K562 (cell line): Measurements from ENCODE around the gene BTBD18. TPM values are rescaled to one million over a fixed set of nuclear protein-coding genes. Genes with fewer than 3 reads are reported as not detected.

Experiments used
- ATAC-seq: fragments of 200-7000 bp; cut with Tn5 transposase; 3 replicates; pipeline ENCODE4 v1.9.1; 2020; ENCODE audit warnings: moderate library complexity
- BruUV-seq: library from RNA; stranded (reverse); fragments of 400-500 nt; replicated peaks from 2 replicates; lab custom pipeline; 2021; lab: Mats Ljungman, UMichigan
- CTCF ChIA-PET: fragments of 300-600 bp; formaldehyde crosslinking; extraction: SDS; loops from one replicate; lab custom pipeline; 2021; ENCODE audit warnings: low intra/inter-chr PET ratio; lab: Yijun Ruan, JAX
- POLR2A ChIA-PET: fragments of 300-600, 350-650 bp; sonication (Branson Sonifier 250); formaldehyde crosslinking; extraction: SDS; loops from one replicate; lab custom pipeline; 2021; ENCODE audit warnings: antibody characterized with exemption, inconsistent platforms; lab: Yijun Ruan, JAX
- DNase-seq, 4 experiments: peaks; one replicate each; pipeline versions ENCODE4 v3.0.0 to v3.0.0-alpha.2; 2011 to 2018; ENCODE audit warnings: low spot score in 3 of 4, mixed read lengths in 3 of 4; ENCODE audit errors: extremely low read depth in 1 of 4
- FAIRE-seq: peaks from 2 replicates; lab custom pipeline; 2011; peaks lifted over from hg19 to GRCh38; lab: Jason Lieb, UNC
- H2AFZ ChIP-seq: 2 replicates; pipeline ENCODE4 v1.6.0; 2011; ENCODE audit warnings: low read depth, low read length, control low read depth, inconsistent platforms
- H3K27ac ChIP-seq: fragments of 200-600 bp; 3 replicates; pipeline ENCODE4 v1.8.0; 2011; ENCODE audit warnings: low read depth, mild to moderate bottlenecking, control low read depth, inconsistent platforms, low read length, moderate library complexity, mixed read lengths; ENCODE audit errors: extremely low read depth
- H3K27me3 ChIP-seq, 2 experiments: fragments of 300-600 bp in 1 of 2; 2 replicates in 1 of 2; 3 replicates in 1 of 2; pipeline versions ENCODE4 v1.6.0 to v1.8.0; 2011; ENCODE audit warnings: inconsistent platforms in 2 of 2, low read length in 2 of 2, mild to moderate bottlenecking in 1 of 2, mixed read lengths in 1 of 2, moderate library complexity in 1 of 2; ENCODE audit not compliant: control insufficient read depth in 2 of 2, insufficient read depth in 2 of 2
- H3K36me3 ChIP-seq: fragments of 300-600 bp; 3 replicates; pipeline ENCODE4 v1.8.0; 2011; ENCODE audit warnings: mild to moderate bottlenecking, low read length, inconsistent platforms; ENCODE audit not compliant: control insufficient read depth, insufficient read depth
- H3K4me1 ChIP-seq, 2 experiments: fragments of 200-600 bp in 1 of 2; replicated peaks in 1 of 2; 2 replicates in 1 of 2; 3 replicates in 1 of 2; pipeline versions ENCODE4 v1.5.1 to v1.8.0; 2011; ENCODE audit warnings: inconsistent platforms in 2 of 2, low read length in 2 of 2, mild to moderate bottlenecking in 1 of 2, mixed read lengths in 1 of 2, moderate library complexity in 1 of 2; ENCODE audit not compliant: control insufficient read depth in 2 of 2, insufficient read depth in 2 of 2
- H3K4me2 ChIP-seq: 2 replicates; pipeline ENCODE4 v1.6.1; 2011; ENCODE audit warnings: low read length, control low read depth, inconsistent platforms, mixed read lengths; ENCODE audit not compliant: insufficient read depth
- H3K4me3 ChIP-seq: fragments of 200-600 bp; sonication (generic), shearing (Covaris generic); 2 replicates; pipeline ENCODE4 v1.5.1; 2016; ENCODE audit warnings: control low read depth, inconsistent platforms
- H3K79me2 ChIP-seq: fragments of 200-600 bp; 3 replicates; pipeline ENCODE4 v1.8.0; 2011; ENCODE audit warnings: low read length, inconsistent platforms; ENCODE audit not compliant: control insufficient read depth, insufficient read depth
- H3K9ac ChIP-seq, 2 experiments: 2 replicates each; pipeline versions ENCODE4 v1.6.0 to v1.6.1; 2011; ENCODE audit warnings: low read depth in 2 of 2, low read length in 2 of 2, control low read depth in 1 of 2, inconsistent platforms in 1 of 2, mild to moderate bottlenecking in 1 of 2, mixed read lengths in 1 of 2; ENCODE audit not compliant: insufficient read depth in 1 of 2
- H3K9me1 ChIP-seq: one replicate; pipeline ENCODE4 v1.6.0; 2011; ENCODE audit warnings: inconsistent platforms, mild to moderate bottlenecking, low read length, moderate library complexity; ENCODE audit not compliant: control insufficient read depth, insufficient read depth
- H3K9me3 ChIP-seq: replicated peaks from 2 replicates; pipeline ENCODE4 v1.5.1; 2011; ENCODE audit warnings: low read depth, low read length, inconsistent platforms; ENCODE audit not compliant: control insufficient read depth, insufficient read depth
- H4K20me1 ChIP-seq: replicated peaks from 2 replicates; pipeline ENCODE4 v1.6.1; 2011; ENCODE audit warnings: low read length, inconsistent platforms, mixed read lengths; ENCODE audit not compliant: control insufficient read depth, insufficient read depth
- CBX8 ChIP-seq: fragments of 200-600 bp; sonication (generic); IDR thresholded peaks from 2 replicates; pipeline ENCODE4 v1.6.1; 2012; ENCODE audit warnings: borderline replicate concordance, mixed run types, low read depth, mild to moderate bottlenecking, moderate library complexity, mixed read lengths, low read length, control low read depth, inconsistent platforms; ENCODE audit not compliant: poor library complexity, severe bottlenecking; ENCODE audit errors: extremely low read depth
- CEBPB ChIP-seq: fragments of 450-650 bp; IDR thresholded peaks from 2 replicates; pipeline ENCODE4 v1.6.1; 2016; ENCODE audit warnings: missing genetic modification characterization, missing compliant biosample characterization
- CEBPG ChIP-seq, 3 experiments: fragments of 200-800 bp in 1 of 3; sonication (Bioruptor generic) in 1 of 3; sonication (generic) in 1 of 3; formaldehyde crosslinking in 1 of 3; IDR thresholded peaks in 2 of 3; conservative IDR thresholded peaks in 1 of 3; 2 replicates each; pipeline versions ENCODE4 v1.6.1 to v1.8.0; 2016 to 2022; ENCODE audit warnings: missing compliant biosample characterization in 2 of 3, missing genetic modification characterization in 2 of 3, mild to moderate bottlenecking in 1 of 3, missing genetic modification reagents in 1 of 3
- E2F3 ChIP-seq: fragments of 250-450 bp; sonication (Bioruptor Pico); IDR thresholded peaks from 2 replicates; pipeline ENCODE4 v1.4.0; 2020; ENCODE audit warnings: mild to moderate bottlenecking
- FOSL1 ChIP-seq: fragments of 200-800 bp; sonication (Bioruptor generic); conservative IDR thresholded peaks from 2 replicates; pipeline ENCODE4 v1.6.1; 2016; ENCODE audit warnings: missing genetic modification characterization, missing compliant biosample characterization
- JUND ChIP-seq, 2 experiments: IDR thresholded peaks; 2 replicates in 1 of 2; 3 replicates in 1 of 2; pipeline ENCODE4 v1.6.1; 2011; ENCODE audit warnings: borderline replicate concordance in 2 of 2, low read depth in 2 of 2, low read length in 2 of 2, improper control_type of control experiment in 1 of 2, missing biosample characterization in 1 of 2, missing genetic modification characterization in 1 of 2, missing genetic modification reagents in 1 of 2
- MCM7 ChIP-seq, 2 experiments: fragments of 450-650 bp; IDR thresholded peaks; 2 replicates each; pipeline ENCODE4 v1.6.1; 2016 to 2018
- WGBS: fragments of 100-300 bp; shearing (Covaris generic); methylation state at CpG from one replicate; pipeline ENCODE4 v1.1.6; 2016; ENCODE audit warnings: low coverage, mixed read lengths; ENCODE audit not compliant: insufficient coverage; ENCODE audit errors: missing lambda C conversion rate; 5-methylcytosine and 5-hydroxymethylcytosine counted together
- in situ Hi-C: fragments of 300-500 bp; cut with MboI; formaldehyde crosslinking; loops from 4 replicates; pipeline ENCODE4 v1.15.0; 2018; ENCODE audit warnings: inconsistent platforms, mixed read lengths
- intact Hi-C: fragments of 100-400 bp; cut with micrococcal nuclease; formaldehyde crosslinking; loops from 2 replicates; pipeline ENCODE4 v1.14.2; 2022
- polyA plus RNA-seq, 8 experiments: library from polyadenylated mRNA; depleted of rRNA in 4 of 8; stranded (reverse) in 5 of 8; unstranded in 3 of 8; fragments of >200 nt; fragmentation: Nextera tagmentation in 2 of 8; fragmentation: Illumina TruSeq in 1 of 8; extraction: Ambion mirVana in 2 of 8; extraction: Trizol in 1 of 8; gene quantifications; 2 replicates each; pipeline versions ENCODE4 v1.2.1 to v1.2.3, GENCODE V29; 2011 to 2014; ENCODE audit warnings: inconsistent platforms in 1 of 8, missing spikeins in 1 of 8
- total RNA-seq, 7 experiments: library from RNA; depleted of rRNA in 6 of 7; stranded (reverse); fragments of >200 nt in 6 of 7; fragmentation: Illumina TruSeq in 2 of 7; extraction: Trizol in 2 of 7; gene quantifications; 2 replicates each; pipeline versions ENCODE4 v1.2.1 to v1.2.3, GENCODE V29; 2011 to 2021; ENCODE audit warnings: low replicate concordance in 1 of 7
- TF ChIP-seq, protein P1 (sequence below): fragments of 250-450 bp; sonication (Bioruptor Pico); IDR thresholded peaks from 2 replicates; pipeline ENCODE4 v1.9.0; 2021; ENCODE audit warnings: mild to moderate bottlenecking, inconsistent platforms
- TF ChIP-seq, protein P2 (sequence below): sonication (generic); formaldehyde crosslinking; IDR thresholded peaks from 2 replicates; pipeline ENCODE4 v1.8.0; 2022; ENCODE audit warnings: mild to moderate bottlenecking, missing genetic modification reagents

BTBD18 gene
- total and polyA plus RNA-seq, 9 of the 15 experiments (the other 6 are each of a cell fraction or from before 2014, with no cell fraction given) = 0.06 TPM; not detected in 8

DNA sequence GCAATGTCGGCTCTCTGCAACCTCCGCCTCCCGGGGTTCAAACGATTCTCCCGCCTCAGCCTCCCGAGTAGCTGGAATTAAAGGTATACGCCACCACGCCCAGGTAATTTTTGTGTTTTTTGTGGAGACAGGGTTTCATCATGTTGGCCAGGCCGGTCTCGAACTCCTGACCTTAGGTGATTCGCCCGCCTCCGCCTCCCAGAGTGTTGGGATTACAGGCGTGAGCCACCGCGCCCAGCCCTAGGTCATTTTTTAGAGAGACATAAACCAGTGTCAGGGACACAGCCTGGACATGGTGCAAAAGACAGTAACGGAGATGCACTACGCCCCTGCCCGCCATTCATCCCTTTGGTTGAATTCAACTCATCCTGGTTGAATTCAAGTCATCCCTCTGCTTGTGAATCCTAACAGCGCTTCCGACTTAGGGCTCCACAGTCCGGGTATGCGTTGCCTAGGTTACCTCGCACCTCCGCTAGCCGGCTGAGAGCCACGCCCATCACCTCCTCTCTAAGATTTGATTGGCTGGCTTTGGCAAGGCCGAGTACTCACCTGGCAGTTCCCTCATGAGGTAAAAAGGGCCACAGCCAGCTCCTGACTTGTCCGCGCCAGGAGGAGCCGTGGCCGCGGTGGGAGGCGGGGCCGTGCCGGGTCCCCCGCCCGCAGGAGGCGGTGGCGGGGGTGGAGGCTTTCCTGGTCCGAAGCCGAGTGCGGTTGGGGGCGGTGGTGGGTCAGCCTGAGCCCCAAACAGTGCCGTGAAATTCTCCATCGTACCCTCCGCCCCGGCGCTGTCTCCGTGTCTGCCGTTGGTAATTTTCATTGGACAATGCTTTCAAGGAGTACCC is 40.0 kb downstream of the BTBD18 start, which contains the start of gene MED19 (continued):
- TF ChIP-seq JUND (IDR thresholded peaks at IDR 0.05; ENCODE audit: borderline replicate concordance, low read depth, low read length) (no peak), JUND (tag; IDR thresholded peaks at IDR 0.05; ENCODE audit: borderline replicate concordance, low read depth, low read length) (no peak)

- DNase-seq (no peak), ATAC-seq (no peak), FAIRE-seq (no peak)
- Histone ChIP-seq H3K4me2 (no peak overlapping the region), H3K36me3 (peaks cover 28% of the 10 kb centered on the region; the same call in 2 of the 3 replicates), H4K20me1 (0 out of 2 replicates have a peak, but pooled peaks cover 4% of the 10 kb centered on the region), H3K4me3 (no peak overlapping the region), H3K27me3 (no peaks in the 10 kb centered on the region), H3K9ac (no peak overlapping the region), H2AFZ (no peak overlapping the region), H3K9me3 (no peaks in the 10 kb centered on the region; the same call in 1 of the 2 replicates), H3K4me1 (peaks cover 9% of the 10 kb centered on the region in 2 experiments; a peak in 3 of 5 replicates), H3K27ac (no peak overlapping the region), H3K9me1 (no peaks in the 10 kb centered on the region), H3K79me2 (peaks cover 53% of the 10 kb centered on the region)
- ChIA-PET POLR2A (interaction anchor here (0.9 to 1.2 kb wide), 3 partner anchors 12 to 32 kb away, joined by 3 to 5 read pairs (median 3); partner anchors contain the start of gene SELENOH), CTCF (no interaction called here)
- in situ Hi-C loops = no loop called here
- WGBS = 84% methylated on average over 5 of the region's 5 CpGs
- no TSS peak for BruUV-seq
- TF ChIP-seq E2F3 (CRISPR knock-in tag) (no peak), MCM7 (IDR thresholded peaks at IDR 0.05) (no peak), FOSL1 (tag) (no peak), CEBPB (tag) (peak; percentile 84), CEBPG (CRISPR knock-in tag; IDR thresholded peaks at IDR 0.05) (no peak), CEBPG (tag; conservative IDR thresholded peaks at IDR 0.05 in 1 of 2, IDR thresholded peaks at IDR 0.05 in 1 of 2) (peak; percentile 47 to 61; a peak in 3 of 4 replicates), CBX8 (no peak)
- TF ChIP-seq, protein P1, sequence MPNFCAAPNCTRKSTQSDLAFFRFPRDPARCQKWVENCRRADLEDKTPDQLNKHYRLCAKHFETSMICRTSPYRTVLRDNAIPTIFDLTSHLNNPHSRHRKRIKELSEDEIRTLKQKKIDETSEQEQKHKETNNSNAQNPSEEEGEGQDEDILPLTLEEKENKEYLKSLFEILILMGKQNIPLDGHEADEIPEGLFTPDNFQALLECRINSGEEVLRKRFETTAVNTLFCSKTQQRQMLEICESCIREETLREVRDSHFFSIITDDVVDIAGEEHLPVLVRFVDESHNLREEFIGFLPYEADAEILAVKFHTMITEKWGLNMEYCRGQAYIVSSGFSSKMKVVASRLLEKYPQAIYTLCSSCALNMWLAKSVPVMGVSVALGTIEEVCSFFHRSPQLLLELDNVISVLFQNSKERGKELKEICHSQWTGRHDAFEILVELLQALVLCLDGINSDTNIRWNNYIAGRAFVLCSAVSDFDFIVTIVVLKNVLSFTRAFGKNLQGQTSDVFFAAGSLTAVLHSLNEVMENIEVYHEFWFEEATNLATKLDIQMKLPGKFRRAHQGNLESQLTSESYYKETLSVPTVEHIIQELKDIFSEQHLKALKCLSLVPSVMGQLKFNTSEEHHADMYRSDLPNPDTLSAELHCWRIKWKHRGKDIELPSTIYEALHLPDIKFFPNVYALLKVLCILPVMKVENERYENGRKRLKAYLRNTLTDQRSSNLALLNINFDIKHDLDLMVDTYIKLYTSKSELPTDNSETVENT (CRISPR knock-in tag) = no peak
- TF ChIP-seq, protein P2, sequence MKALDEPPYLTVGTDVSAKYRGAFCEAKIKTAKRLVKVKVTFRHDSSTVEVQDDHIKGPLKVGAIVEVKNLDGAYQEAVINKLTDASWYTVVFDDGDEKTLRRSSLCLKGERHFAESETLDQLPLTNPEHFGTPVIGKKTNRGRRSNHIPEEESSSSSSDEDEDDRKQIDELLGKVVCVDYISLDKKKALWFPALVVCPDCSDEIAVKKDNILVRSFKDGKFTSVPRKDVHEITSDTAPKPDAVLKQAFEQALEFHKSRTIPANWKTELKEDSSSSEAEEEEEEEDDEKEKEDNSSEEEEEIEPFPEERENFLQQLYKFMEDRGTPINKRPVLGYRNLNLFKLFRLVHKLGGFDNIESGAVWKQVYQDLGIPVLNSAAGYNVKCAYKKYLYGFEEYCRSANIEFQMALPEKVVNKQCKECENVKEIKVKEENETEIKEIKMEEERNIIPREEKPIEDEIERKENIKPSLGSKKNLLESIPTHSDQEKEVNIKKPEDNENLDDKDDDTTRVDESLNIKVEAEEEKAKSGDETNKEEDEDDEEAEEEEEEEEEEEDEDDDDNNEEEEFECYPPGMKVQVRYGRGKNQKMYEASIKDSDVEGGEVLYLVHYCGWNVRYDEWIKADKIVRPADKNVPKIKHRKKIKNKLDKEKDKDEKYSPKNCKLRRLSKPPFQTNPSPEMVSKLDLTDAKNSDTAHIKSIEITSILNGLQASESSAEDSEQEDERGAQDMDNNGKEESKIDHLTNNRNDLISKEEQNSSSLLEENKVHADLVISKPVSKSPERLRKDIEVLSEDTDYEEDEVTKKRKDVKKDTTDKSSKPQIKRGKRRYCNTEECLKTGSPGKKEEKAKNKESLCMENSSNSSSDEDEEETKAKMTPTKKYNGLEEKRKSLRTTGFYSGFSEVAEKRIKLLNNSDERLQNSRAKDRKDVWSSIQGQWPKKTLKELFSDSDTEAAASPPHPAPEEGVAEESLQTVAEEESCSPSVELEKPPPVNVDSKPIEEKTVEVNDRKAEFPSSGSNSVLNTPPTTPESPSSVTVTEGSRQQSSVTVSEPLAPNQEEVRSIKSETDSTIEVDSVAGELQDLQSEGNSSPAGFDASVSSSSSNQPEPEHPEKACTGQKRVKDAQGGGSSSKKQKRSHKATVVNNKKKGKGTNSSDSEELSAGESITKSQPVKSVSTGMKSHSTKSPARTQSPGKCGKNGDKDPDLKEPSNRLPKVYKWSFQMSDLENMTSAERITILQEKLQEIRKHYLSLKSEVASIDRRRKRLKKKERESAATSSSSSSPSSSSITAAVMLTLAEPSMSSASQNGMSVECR (CRISPR knock-in tag) = no peak
- intact Hi-C loops = no loop called here
Measured at GRCh38 chr11:57709802-57710367, 41.7 kb downstream of the BTBD18 start.
